GM04503 (cell line): ENCODE results near the gene MPIG6B.
"Not testable (repeated sequence)": the region's sequence is repeated elsewhere in the genome, so short reads cannot be mapped to it uniquely, and the experiment has no call there.

Experiments used
- DNase-seq: peaks from one replicate; pipeline ENCODE4 v3.0.0-alpha.2; 2012; ENCODE audit warnings: low read depth

The MPIG6B gene

GRCh38 chr6:31700740-31701401 lies 22.3 kb upstream of the MPIG6B start:
- no peak for DNase-seq

- DNase-seq = no peak
Measured at GRCh38 chr6:31701666-31702404, 21.3 kb upstream of the MPIG6B start.

- DNase-seq = no peak
Measured at GRCh38 chr6:31702405-31702818, 20.8 kb upstream of the MPIG6B start.

GRCh38 chr6:31702819-31703716 lies 20.1 kb upstream of the MPIG6B start, which contains the start of gene ABHD16A:
ABHD16A (minus strand) TSS chr6:31703324; CDS start chr6:31703281, 43 bp downstream.
- DNase-seq = peak; percentile 87

GRCh38 chr6:31705931-31706330 lies 17.2 kb upstream of the MPIG6B start:
- DNase-seq = no peak

- DNase-seq = no peak
Measured at GRCh38 chr6:31706599-31706998, 16.6 kb upstream of the MPIG6B start, which contains the start of gene LY6G6F. LY6G6F (plus strand) TSS chr6:31706866; CDS start chr6:31706907, 41 bp downstream.

- DNase-seq = no peak
Measured at GRCh38 chr6:31707701-31708100, 15.5 kb upstream of the MPIG6B start.

- no peak for DNase-seq
Measured at GRCh38 chr6:31708224-31708623, 14.9 kb upstream of the MPIG6B start.

GRCh38 chr6:31709157-31709556 lies 14.0 kb upstream of the MPIG6B start:
- not testable (repeated sequence) for DNase-seq

GRCh38 chr6:31710523-31711219 lies 12.5 kb upstream of the MPIG6B start:
- no peak for DNase-seq

- no peak for DNase-seq
Measured at GRCh38 chr6:31711233-31711632, 11.9 kb upstream of the MPIG6B start.

- DNase-seq = no peak
Measured at GRCh38 chr6:31712296-31712695, 10.9 kb upstream of the MPIG6B start.

- DNase-seq = no peak
Measured at GRCh38 chr6:31713465-31713864, 9.7 kb upstream of the MPIG6B start.

GRCh38 chr6:31713991-31714684 lies 9.0 kb upstream of the MPIG6B start:
- DNase-seq = no peak

GRCh38 chr6:31715022-31715958 lies 7.9 kb upstream of the MPIG6B start, which contains the start of gene LY6G6D:
LY6G6D (plus strand) TSS chr6:31715348; CDS start chr6:31715356, 8 bp downstream.
- no peak for DNase-seq

GRCh38 chr6:31717499-31718222 lies 5.5 kb upstream of the MPIG6B start:
- no peak for DNase-seq

- no peak for DNase-seq
Measured at GRCh38 chr6:31718265-31718664, 4.9 kb upstream of the MPIG6B start.

- DNase-seq = no peak
Measured at GRCh38 chr6:31719001-31719400, 4.2 kb upstream of the MPIG6B start.

GRCh38 chr6:31720196-31720770 lies 2.9 kb upstream of the MPIG6B start:
- DNase-seq = no peak
